ENCODE data around the gene DMRTA2. TPM values are rescaled to one million over a fixed set of nuclear protein-coding genes. Genes with fewer than 3 reads are reported as not detected.

DMRTA2 gene
- total RNA-seq, 1 donor = 0.18 TPM

GRCh38 chr1:50450861-50451653 is 27.8 kb upstream of the DMRTA2 start:
- TF ChIP-seq CTCF (IDR thresholded peaks at IDR 0.05; ENCODE audit: insufficient read depth, low read length) = no peak
- no peak overlapping the region for H3K4me3 ChIP-seq (ENCODE audit: low read depth, low read length)
- DNase-seq (ENCODE audit: low read depth) = no peak

DNA sequence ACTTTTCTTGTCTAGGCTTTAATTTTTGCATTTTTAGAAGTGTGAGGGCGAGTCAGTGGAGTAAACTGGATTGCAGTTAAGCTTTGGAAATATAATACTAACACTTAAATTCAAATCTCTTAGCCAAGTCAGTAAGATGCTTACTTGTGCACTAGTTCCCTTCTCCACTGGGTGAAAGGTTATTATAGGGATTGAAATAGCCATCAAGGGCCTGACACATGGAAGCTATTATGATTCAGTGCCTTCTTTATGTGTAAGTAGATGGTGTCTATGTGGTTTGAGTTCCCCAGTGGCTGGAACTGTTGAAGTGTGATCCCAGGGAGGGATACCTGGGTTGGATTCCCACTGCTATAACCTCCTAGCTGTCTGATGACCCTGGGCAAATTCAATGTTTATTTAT is 24.7 kb upstream of the DMRTA2 start:
- no peak overlapping the region for H3K4me3 ChIP-seq (ENCODE audit: low read depth, low read length)
- no peak for TF ChIP-seq CTCF (IDR thresholded peaks at IDR 0.05; ENCODE audit: insufficient read depth, low read length)
- no peak for DNase-seq (ENCODE audit: low read depth)

DNA sequence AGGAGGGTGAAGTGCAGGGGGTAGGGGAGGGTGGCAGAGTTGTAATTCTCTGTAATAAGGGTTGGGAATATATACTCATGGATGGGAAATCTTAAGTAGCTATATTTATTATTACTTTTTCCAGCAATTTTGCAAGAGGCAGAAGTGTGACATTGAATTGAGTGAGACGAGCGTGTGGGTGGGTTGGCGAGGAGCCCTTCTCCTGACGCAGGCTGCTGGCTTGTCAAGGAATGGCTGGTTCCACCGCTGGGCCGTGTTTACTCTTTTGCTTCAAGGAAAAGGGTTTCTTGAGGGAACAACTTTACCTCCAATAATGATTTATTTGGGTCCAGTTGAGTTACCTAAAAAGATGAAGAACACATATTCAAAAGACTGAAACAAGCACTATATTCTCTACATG is 17.9 kb upstream of the DMRTA2 start:
- DNase-seq (ENCODE audit: low read depth) = no peak
- no peak for TF ChIP-seq CTCF (IDR thresholded peaks at IDR 0.05; ENCODE audit: insufficient read depth, low read length)
- H3K4me3 ChIP-seq (ENCODE audit: low read depth, low read length) = no peak overlapping the region

GRCh38 chr1:50438945-50439344 is 15.7 kb upstream of the DMRTA2 start:
- no peak overlapping the region for H3K4me3 ChIP-seq (ENCODE audit: low read depth, low read length)
- TF ChIP-seq CTCF (IDR thresholded peaks at IDR 0.05; ENCODE audit: insufficient read depth, low read length) = no peak
- DNase-seq (ENCODE audit: low read depth) = no peak

GRCh38 chr1:50436489-50436888 is 13.2 kb upstream of the DMRTA2 start:
- no peak for TF ChIP-seq CTCF (IDR thresholded peaks at IDR 0.05; ENCODE audit: insufficient read depth, low read length)
- no peak for DNase-seq (ENCODE audit: low read depth)
- H3K4me3 ChIP-seq (ENCODE audit: low read depth, low read length) = no peak overlapping the region

DNA sequence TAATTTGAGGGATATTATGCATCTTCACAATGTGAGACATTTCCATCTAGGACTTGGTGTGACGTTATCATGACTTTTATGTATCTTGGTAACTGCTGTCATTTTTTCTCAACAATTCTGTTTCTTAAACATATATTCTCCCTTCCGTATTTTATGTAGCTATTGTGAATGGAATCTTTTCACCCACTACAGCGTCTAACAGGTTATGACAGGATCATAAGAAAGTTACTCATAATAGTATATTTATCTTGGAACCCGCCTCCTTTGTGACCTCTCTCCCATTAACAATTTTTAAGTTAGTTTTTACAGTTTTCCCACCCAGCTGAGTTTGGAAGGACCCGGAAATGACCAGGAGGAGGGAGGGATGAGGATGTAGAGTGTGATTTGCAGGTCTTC is 6.8 kb upstream of the DMRTA2 start:
- no peak for TF ChIP-seq CTCF (IDR thresholded peaks at IDR 0.05; ENCODE audit: insufficient read depth, low read length)
- no peak for DNase-seq (ENCODE audit: low read depth)
- no peak overlapping the region for H3K4me3 ChIP-seq (ENCODE audit: low read depth, low read length)
